ENCODE results near the gene RGS3. TPM values are rescaled to one million over a fixed set of nuclear protein-coding genes. Genes with fewer than 3 reads are reported as not detected.

Gene RGS3
- total RNA-seq: 24.9 to 26.6 TPM (median 26.3 TPM) in 3 replicates

- peaks cover 15% of the 10 kb centered on the region for H3K9me3 Mint-ChIP-seq
- no peak for TF ChIP-seq CTCF (IDR thresholded peaks at IDR 0.05; ENCODE audit: unreplicated experiment)
- no peak within 1 kb of the TSS for H3K27ac Mint-ChIP-seq
- H3K27me3 Mint-ChIP-seq (ENCODE audit: low read depth): peaks cover 15% of the 10 kb centered on the region
- peak within 1 kb of the TSS; percentile 65 for H3K4me3 Mint-ChIP-seq
- H3K36me3 Mint-ChIP-seq: peaks cover 2% of the 10 kb centered on the region
- DNase-seq (ENCODE audit: low spot score in 2 of 2, unreplicated experiment in 2 of 2): peak; percentile 46 to 67
- H3K4me1 Mint-ChIP-seq: peaks cover 23% of the 10 kb centered on the region
These were observed at the start of gene RGS3 for GRCh38 chr9:113463418-113464285. Gene RGS3, plus strand, starts transcription at chr9:113463727. Its CDS starts 76 bp downstream, at chr9:113463803.

DNA sequence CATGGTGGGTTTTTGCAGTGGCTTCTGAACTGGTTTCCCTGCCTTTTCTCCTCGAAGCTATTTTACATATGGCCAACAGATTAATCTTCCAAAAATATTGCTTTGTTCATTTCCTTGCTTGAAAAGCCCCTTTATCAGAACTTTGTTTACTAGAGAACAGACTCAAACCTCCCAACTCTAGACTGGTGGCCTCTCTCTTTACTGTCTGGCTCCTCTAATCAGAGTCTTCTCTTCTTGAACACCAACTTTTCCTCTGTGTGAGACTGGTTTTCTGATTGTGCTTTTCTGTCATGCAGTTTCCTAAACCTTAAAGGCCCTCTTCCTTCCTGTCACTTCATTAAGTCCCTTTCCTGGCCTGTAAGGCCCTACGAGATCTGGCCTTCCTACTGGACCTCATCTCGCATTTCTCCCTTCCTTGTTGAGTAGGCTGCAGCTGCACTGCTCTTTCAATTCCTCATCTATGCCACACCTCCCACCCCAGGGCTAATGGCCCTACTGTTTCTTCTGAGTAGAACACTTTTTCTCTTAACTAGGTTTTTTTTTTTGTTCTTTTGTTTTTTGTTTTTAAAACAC, 47.3 kb upstream of the RGS3 start:
- Mint-ChIP-seq H3K9me3 (no peaks in the 10 kb centered on the region), H3K36me3 (no peaks in the 10 kb centered on the region), H3K27me3 (ENCODE audit: low read depth) (no peaks in the 10 kb centered on the region), H3K4me1 (no peaks in the 10 kb centered on the region), H3K27ac (no peak overlapping the region), H3K4me3 (no peak overlapping the region)
- no peak for DNase-seq (ENCODE audit: low spot score in 2 of 2, unreplicated experiment in 2 of 2)
- no peak for TF ChIP-seq CTCF (IDR thresholded peaks at IDR 0.05; ENCODE audit: unreplicated experiment)

DNA sequence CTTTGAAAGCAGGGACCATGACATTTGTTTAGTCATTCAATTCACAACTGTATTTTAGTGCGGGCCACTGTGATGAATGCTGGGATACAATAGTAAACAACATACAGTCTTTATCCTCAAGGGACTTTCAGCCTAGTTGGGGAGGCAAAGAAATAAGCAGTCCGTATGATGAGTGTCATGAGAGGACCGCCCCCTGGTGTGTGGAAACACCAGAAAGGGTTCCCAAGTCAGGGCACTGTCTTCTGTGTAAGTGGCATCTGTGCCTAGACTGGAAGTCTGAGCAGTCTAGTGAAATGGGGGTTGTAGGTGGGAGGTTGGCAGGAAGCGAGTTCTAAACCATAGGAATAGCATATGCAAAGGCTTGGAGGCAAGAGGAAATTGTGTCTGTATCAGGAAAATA, 46.2 kb upstream of the RGS3 start:
- DNase-seq (ENCODE audit: low spot score in 2 of 2, unreplicated experiment in 2 of 2): no peak
- no peak overlapping the region for H3K27ac Mint-ChIP-seq
- H3K4me1 Mint-ChIP-seq: no peaks in the 10 kb centered on the region
- no peaks in the 10 kb centered on the region for H3K9me3 Mint-ChIP-seq
- H3K27me3 Mint-ChIP-seq (ENCODE audit: low read depth): no peaks in the 10 kb centered on the region
- no peak for TF ChIP-seq CTCF (IDR thresholded peaks at IDR 0.05; ENCODE audit: unreplicated experiment)
- no peak overlapping the region for H3K4me3 Mint-ChIP-seq
- no peaks in the 10 kb centered on the region for H3K36me3 Mint-ChIP-seq

DNA sequence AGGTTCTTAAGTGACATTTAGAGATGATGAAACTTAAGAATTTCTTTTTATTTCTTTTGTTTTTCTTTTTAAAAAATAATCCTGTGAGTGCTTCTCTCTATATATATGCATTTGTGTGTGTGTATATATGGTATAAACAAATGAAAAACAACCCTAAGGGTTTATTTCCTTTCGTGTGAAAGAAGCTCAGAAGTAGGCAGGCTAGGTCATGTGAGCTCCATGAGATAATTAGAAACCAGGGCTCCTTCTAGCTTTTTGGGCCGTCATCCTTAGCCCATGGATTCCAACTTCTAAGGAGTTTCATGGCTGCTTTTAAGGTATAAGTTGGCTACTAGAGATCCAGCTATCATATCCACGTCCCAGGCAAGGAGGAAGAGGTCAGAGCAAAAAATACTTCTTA, 41.8 kb upstream of the RGS3 start:
- Mint-ChIP-seq H3K27me3 (ENCODE audit: low read depth) (no peaks in the 10 kb centered on the region), H3K36me3 (no peaks in the 10 kb centered on the region), H3K9me3 (no peaks in the 10 kb centered on the region), H3K4me1 (peaks cover 9% of the 10 kb centered on the region), H3K4me3 (no peak overlapping the region), H3K27ac (no peak overlapping the region)
- TF ChIP-seq CTCF (IDR thresholded peaks at IDR 0.05; ENCODE audit: unreplicated experiment): no peak
- DNase-seq (ENCODE audit: low spot score in 2 of 2, unreplicated experiment in 2 of 2): no peak

- no peak overlapping the region for H3K27ac Mint-ChIP-seq
- H3K27me3 Mint-ChIP-seq (ENCODE audit: low read depth): no peaks in the 10 kb centered on the region
- no peak for TF ChIP-seq CTCF (IDR thresholded peaks at IDR 0.05; ENCODE audit: unreplicated experiment)
- H3K9me3 Mint-ChIP-seq: no peaks in the 10 kb centered on the region
- H3K4me1 Mint-ChIP-seq: peaks cover 9% of the 10 kb centered on the region
- H3K36me3 Mint-ChIP-seq: no peaks in the 10 kb centered on the region
- no peak for DNase-seq (ENCODE audit: low spot score in 2 of 2, unreplicated experiment in 2 of 2)
- H3K4me3 Mint-ChIP-seq: no peak overlapping the region
These were observed 38.5 kb upstream of the RGS3 start for GRCh38 chr9:113425072-113425471.
